B cell (primary cell): ENCODE data around the gene XRRA1. TPM values are rescaled to one million over a fixed set of nuclear protein-coding genes. Genes with fewer than 3 reads are reported as not detected.

Experiments used
- ATAC-seq: fragments of 200-7000 bp; cut with Tn5 transposase; one replicate; pipeline ENCODE4 v1.10.0; 2021; ENCODE audit warnings: low read depth, mild to moderate bottlenecking, moderate number of reproducible peaks, moderate library complexity
- CTCF ChIA-PET: fragments of 350-600 bp; sonication (Branson Sonifier 250); formaldehyde crosslinking; loops from one replicate; lab custom pipeline; 2021; ENCODE audit warnings: antibody characterized with exemption, inconsistent platforms; lab: Charles Lee
- POLR2A ChIA-PET: fragments of 350-600 bp; sonication (Branson Sonifier 250); formaldehyde crosslinking; loops from one replicate; lab custom pipeline; 2021; ENCODE audit warnings: antibody characterized with exemption; lab: Charles Lee
- DNase-seq: peaks from one replicate; pipeline ENCODE4 v3.0.0; 2013
- H2AFZ ChIP-seq: 2 replicates; pipeline ENCODE4 v1.6.1; 2012; ENCODE audit warnings: mild to moderate bottlenecking, low read depth, low read length; ENCODE audit not compliant: insufficient read depth, poor library complexity, severe bottlenecking
- H3K27ac ChIP-seq, 2 donors: 1 replicate in 1 of 2; 2 replicates in 1 of 2; pipeline ENCODE4 v1.5.1; 2012 to 2013; ENCODE audit warnings: low read length in 2 of 2, mild to moderate bottlenecking in 2 of 2, moderate library complexity in 1 of 2
- H3K27me3 ChIP-seq, 4 experiments: fragments of 200-600 bp in 1 of 4; sonication (generic) in 1 of 4; replicated peaks in 1 of 4; 1 replicate in 2 of 4; 2 replicates in 2 of 4; pipeline versions ENCODE4 v1.6.1 to v1.7.0; 2013 to 2016; ENCODE audit warnings: low read length in 3 of 4, mild to moderate bottlenecking in 2 of 4, mixed read lengths in 1 of 4, moderate library complexity in 1 of 4; ENCODE audit not compliant: insufficient read depth in 4 of 4, control insufficient read depth in 3 of 4; ENCODE audit errors: control extremely low read depth in 1 of 4
- H3K36me3 ChIP-seq, 2 experiments: replicated peaks in 1 of 2; 1 replicate in 1 of 2; 2 replicates in 1 of 2; pipeline versions ENCODE4 v1.6.1 to v1.7.1; 2013; ENCODE audit warnings: low read length in 1 of 2; ENCODE audit not compliant: insufficient read depth in 2 of 2, control insufficient read depth in 1 of 2; ENCODE audit errors: control extremely low read depth in 1 of 2, extremely low read depth in 1 of 2
- H3K4me1 ChIP-seq, 2 donors: fragments of 200-600 bp in 1 of 2; sonication (generic) in 1 of 2; 1 replicate in 1 of 2; 2 replicates in 1 of 2; pipeline versions ENCODE4 v1.5.1 to v1.6.1; 2013 to 2017; ENCODE audit warnings: low read length in 2 of 2; ENCODE audit not compliant: control insufficient read depth in 2 of 2, insufficient read depth in 2 of 2
- H3K4me2 ChIP-seq: replicated peaks from 2 replicates; pipeline ENCODE3; 2012; ENCODE audit warnings: mild to moderate bottlenecking, low read depth, low read length; ENCODE audit not compliant: poor library complexity, severe bottlenecking
- H3K4me3 ChIP-seq, 5 experiments: fragments of 200-600 bp in 1 of 5; sonication (generic) in 1 of 5; 1 replicate in 3 of 5; 2 replicates in 2 of 5; pipeline versions ENCODE4 v1.5.1 to v1.7.0; 2011 to 2016; ENCODE audit warnings: low read length in 4 of 5, mild to moderate bottlenecking in 4 of 5, low read depth in 2 of 5, control low read depth in 1 of 5, moderate library complexity in 1 of 5; ENCODE audit not compliant: insufficient read depth in 1 of 5; ENCODE audit errors: control extremely low read depth in 1 of 5, extremely low read depth in 1 of 5
- H3K79me2 ChIP-seq: fragments of 200-600 bp; sonication (generic); one replicate; pipeline ENCODE4 v1.6.0; 2016; ENCODE audit warnings: low read length; ENCODE audit not compliant: control insufficient read depth, insufficient read depth
- H3K9ac ChIP-seq: fragments of 200-600 bp; sonication (generic); 2 replicates; pipeline ENCODE4 v1.6.1; 2017; ENCODE audit warnings: mild to moderate bottlenecking, low read length, moderate library complexity
- H3K9me3 ChIP-seq, 3 donors: one replicate each; pipeline versions ENCODE4 v1.6.1 to v1.7.1; 2013; ENCODE audit warnings: low read length in 2 of 3; ENCODE audit not compliant: control insufficient read depth in 2 of 3, insufficient read depth in 1 of 3; ENCODE audit errors: control extremely low read depth in 1 of 3
- H4K20me1 ChIP-seq: 2 replicates; pipeline ENCODE4 v1.6.0; 2012; ENCODE audit warnings: mild to moderate bottlenecking, low read length; ENCODE audit not compliant: insufficient read depth, control insufficient read depth, poor library complexity, severe bottlenecking
- H3K27ac Mint-ChIP-seq: one replicate; pipeline ENCODE4 v1.8.0; 2021; ENCODE audit warnings: mixed read lengths
- H3K27me3 Mint-ChIP-seq: one replicate; pipeline ENCODE4 v1.8.0; 2021; ENCODE audit warnings: mixed read lengths
- H3K4me1 Mint-ChIP-seq: one replicate; pipeline ENCODE4 v1.8.0; 2021; ENCODE audit warnings: mixed read lengths
- H3K4me3 Mint-ChIP-seq: one replicate; pipeline ENCODE4 v1.8.0; 2021; ENCODE audit warnings: mixed read lengths
- H3K9me3 Mint-ChIP-seq: one replicate; pipeline ENCODE4 v1.8.0; 2022; ENCODE audit warnings: mixed read lengths; ENCODE audit not compliant: insufficient read depth
- EZH2 ChIP-seq: IDR thresholded peaks from 2 replicates; pipeline ENCODE4 v1.6.1; 2012; ENCODE audit warnings: borderline replicate concordance, low read depth, mild to moderate bottlenecking, moderate library complexity, low read length; ENCODE audit not compliant: insufficient read depth, poor library complexity, severe bottlenecking
- WGBS: methylation state at CpG from one replicate; pipeline ENCODE4 v1.1.5; 2013; ENCODE audit warnings: missing lambda C conversion rate; ENCODE audit not compliant: insufficient coverage; 5-methylcytosine and 5-hydroxymethylcytosine counted together
- intact Hi-C: fragments of 100-400 bp; cut with micrococcal nuclease; formaldehyde crosslinking; loops from one replicate; pipeline ENCODE4 v1.10.0; 2022
- polyA plus RNA-seq: library from polyadenylated mRNA; depleted of rRNA; stranded (reverse); fragments of >200 nt; gene quantifications from 2 replicates; pipeline ENCODE4 v1.2.3, GENCODE V29; 2012
- total RNA-seq, 2 donors: library from RNA; stranded (reverse); fragments of 120-200 nt in 1 of 2; gene quantifications; 1 replicate in 1 of 2; 2 replicates in 1 of 2; pipeline versions ENCODE4 v1.2.3 to v1.2.4, GENCODE V29; 2013 to 2022
- TF ChIP-seq, protein P1 (sequence below): fragments of 200-600 bp; IDR thresholded peaks from one replicate; pipeline ENCODE4 v1.8.0; 2022; ENCODE audit warnings: antibody characterized with exemption, mild to moderate bottlenecking

XRRA1 gene
- total and polyA plus RNA-seq, 2 donors (not counting 1 experiment from before 2014, with no cell fraction given) = 6.9 to 80.8 TPM

DNA sequence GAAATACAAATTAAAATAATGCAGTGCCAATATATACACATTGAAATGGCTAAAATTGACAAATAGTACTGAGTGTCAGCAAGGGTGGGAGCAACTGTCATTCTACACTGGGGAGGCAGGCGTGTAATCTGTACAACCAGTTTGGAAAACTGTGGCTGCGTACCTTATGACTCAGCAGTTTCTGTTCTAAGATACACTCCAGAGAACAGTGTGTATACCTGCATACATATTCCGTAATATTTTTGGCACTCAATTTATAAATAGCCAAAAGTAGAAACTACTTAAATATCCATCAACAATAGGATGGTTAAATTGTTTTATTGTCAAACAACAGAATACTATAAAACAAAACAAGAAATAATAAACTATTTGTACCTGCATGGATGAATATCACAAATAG is 142.6 kb downstream of the XRRA1 start:
- no peak overlapping the region for H3K27ac Mint-ChIP-seq
- Histone ChIP-seq H3K27ac (no peak overlapping the region), H3K27me3 (no peaks in the 10 kb centered on the region), H2AFZ (no peak overlapping the region), H3K4me2 (no peak overlapping the region), H3K9me3 (no peaks in the 10 kb centered on the region), H3K79me2 (peaks cover 14% of the 10 kb centered on the region), H3K4me1 (no peaks in the 10 kb centered on the region), H3K9ac (no peak overlapping the region), H3K4me3 (no peak overlapping the region), H3K36me3 (peaks cover 9% of the 10 kb centered on the region in 2 experiments), H4K20me1 (peaks cover 32% of the 10 kb centered on the region)
- no peaks in the 10 kb centered on the region for H3K27me3 Mint-ChIP-seq
- CTCF ChIA-PET = no interaction called here
- WGBS = 100% methylated on average over 1 of the region's 3 CpGs
- TF ChIP-seq, protein P1, sequence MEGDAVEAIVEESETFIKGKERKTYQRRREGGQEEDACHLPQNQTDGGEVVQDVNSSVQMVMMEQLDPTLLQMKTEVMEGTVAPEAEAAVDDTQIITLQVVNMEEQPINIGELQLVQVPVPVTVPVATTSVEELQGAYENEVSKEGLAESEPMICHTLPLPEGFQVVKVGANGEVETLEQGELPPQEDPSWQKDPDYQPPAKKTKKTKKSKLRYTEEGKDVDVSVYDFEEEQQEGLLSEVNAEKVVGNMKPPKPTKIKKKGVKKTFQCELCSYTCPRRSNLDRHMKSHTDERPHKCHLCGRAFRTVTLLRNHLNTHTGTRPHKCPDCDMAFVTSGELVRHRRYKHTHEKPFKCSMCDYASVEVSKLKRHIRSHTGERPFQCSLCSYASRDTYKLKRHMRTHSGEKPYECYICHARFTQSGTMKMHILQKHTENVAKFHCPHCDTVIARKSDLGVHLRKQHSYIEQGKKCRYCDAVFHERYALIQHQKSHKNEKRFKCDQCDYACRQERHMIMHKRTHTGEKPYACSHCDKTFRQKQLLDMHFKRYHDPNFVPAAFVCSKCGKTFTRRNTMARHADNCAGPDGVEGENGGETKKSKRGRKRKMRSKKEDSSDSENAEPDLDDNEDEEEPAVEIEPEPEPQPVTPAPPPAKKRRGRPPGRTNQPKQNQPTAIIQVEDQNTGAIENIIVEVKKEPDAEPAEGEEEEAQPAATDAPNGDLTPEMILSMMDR = no peak
- DNase-seq = no peak
- no peak for ATAC-seq
- peaks cover 8% of the 10 kb centered on the region for H3K4me1 Mint-ChIP-seq
- no peak overlapping the region for H3K4me3 Mint-ChIP-seq
- H3K9me3 Mint-ChIP-seq = no peaks in the 10 kb centered on the region
- intact Hi-C loops = no loop called here
- POLR2A ChIA-PET = no interaction called here

- DNase-seq (no peak), ATAC-seq (no peak)
- no peaks in the 10 kb centered on the region for H3K27me3 ChIP-seq
- peaks cover 0 to 16% (median 4%) of the 10 kb centered on the region in 3 donors for H3K9me3 ChIP-seq
- no peak for TF ChIP-seq EZH2
- TF ChIP-seq, protein P1 = no peak
- Mint-ChIP-seq H3K27me3 (no peaks in the 10 kb centered on the region), H3K4me1 (peaks cover 3% of the 10 kb centered on the region), H3K9me3 (peaks cover 3% of the 10 kb centered on the region), H3K27ac (no peak overlapping the region), H3K4me3 (no peak overlapping the region)
- H3K4me3 ChIP-seq = no peak overlapping the region
- 88% methylated on average over 8 of the region's 9 CpGs for WGBS
- ChIA-PET CTCF (interaction anchor here (0.7 to 3.0 kb wide), 2 partner anchors 52 to 231 kb away, joined by 3 to 9 read pairs; no protein-coding TSS in a partner anchor), POLR2A (no interaction called here)
- intact Hi-C loops = no loop called here
- H3K4me1 ChIP-seq = peaks cover 0 to 2% of the 10 kb centered on the region in 2 donors
- H3K9ac ChIP-seq = no peak overlapping the region
- peaks cover 45% of the 10 kb centered on the region for H4K20me1 ChIP-seq
- H3K36me3 ChIP-seq = peaks cover 0 to 38% of the 10 kb centered on the region in 2 experiments
- peaks cover 86% of the 10 kb centered on the region for H3K79me2 ChIP-seq
- H3K27ac ChIP-seq = no peak overlapping the region
- no peak overlapping the region for H3K4me2 ChIP-seq
- no peak overlapping the region for H2AFZ ChIP-seq
These were observed 157.4 kb downstream of the XRRA1 start for GRCh38 chr11:74791333-74792100.
